ENCODE data around the gene TCF7L1.
"Not testable (repeated sequence)": the region's sequence is repeated elsewhere in the genome, so short reads cannot be mapped to it uniquely, and the experiment has no call there.

The TCF7L1 gene

DNA sequence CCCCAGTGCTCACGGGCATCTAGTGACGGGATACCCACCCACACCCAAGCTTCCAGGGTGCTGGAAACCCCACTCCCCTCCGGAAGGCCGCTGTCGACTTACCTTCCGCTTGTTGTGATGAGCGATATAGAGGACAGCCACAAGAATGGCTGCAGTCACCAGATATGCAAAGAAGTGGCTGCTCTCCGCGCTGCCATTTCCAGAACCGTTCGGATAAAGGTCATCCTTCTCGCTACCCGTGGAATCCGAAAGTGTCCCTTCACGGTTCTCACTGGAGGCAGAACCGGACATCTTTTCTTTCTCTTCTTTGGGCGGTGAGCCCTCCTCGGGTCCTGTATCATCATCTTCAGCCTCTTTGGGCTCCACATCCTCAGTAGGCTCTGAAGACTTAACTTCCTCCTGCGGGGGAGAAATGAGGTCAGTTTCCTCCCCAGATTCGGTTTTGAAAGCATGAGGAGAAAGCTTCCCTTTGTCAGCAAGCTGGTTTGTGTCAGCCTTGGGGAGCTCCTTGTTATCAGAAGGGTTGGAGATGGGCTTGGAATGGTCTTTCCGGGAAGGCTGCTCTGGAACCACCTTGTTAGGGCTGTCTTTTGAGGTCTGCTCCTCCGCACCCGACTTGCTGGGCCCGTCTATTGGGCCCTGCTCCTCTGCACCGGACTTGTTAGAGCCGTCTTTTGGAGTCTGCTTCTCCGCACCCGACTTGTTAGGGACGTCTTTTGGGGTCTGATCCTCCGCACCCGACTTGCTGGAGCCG is 193.4 kb downstream of the TCF7L1 start:
- peak; percentile 42 for ATAC-seq
- peak; percentile 47 for DNase-seq

DNA sequence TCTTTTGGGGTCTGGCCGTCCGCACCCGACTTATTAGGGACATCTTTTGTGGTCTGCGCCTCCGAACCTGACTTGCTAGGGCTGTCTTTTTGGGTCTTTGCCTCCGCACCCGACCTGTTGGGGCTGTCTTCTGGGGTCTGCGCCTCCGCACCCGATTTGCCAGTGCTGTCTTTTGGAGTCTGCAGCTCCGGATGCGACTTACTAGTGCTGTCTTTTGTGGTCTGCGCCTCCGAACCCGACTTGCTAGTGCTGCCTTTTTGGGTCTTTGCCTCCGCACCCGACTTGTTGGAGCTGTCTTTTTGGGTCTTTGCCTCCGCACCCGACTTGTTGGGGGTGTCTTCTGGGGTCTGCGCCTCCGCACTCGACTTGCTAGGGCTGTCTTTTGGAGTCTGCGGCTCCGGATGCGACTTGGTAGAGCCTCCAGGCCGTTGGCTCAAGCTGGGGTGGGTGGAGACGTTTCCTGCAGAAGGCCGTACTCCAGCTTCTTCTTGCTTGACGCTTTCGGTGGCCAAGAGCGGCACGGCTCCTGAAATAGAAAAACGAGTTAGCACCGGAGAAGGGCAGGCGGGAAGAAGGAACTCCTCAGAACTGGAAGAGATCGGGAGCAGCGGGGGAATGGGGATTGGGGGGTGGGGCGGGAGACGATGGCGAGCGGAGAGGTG is 194.1 kb downstream of the TCF7L1 start:
- ATAC-seq (peak; percentile 20), DNase-seq (peak; percentile 66)

DNA sequence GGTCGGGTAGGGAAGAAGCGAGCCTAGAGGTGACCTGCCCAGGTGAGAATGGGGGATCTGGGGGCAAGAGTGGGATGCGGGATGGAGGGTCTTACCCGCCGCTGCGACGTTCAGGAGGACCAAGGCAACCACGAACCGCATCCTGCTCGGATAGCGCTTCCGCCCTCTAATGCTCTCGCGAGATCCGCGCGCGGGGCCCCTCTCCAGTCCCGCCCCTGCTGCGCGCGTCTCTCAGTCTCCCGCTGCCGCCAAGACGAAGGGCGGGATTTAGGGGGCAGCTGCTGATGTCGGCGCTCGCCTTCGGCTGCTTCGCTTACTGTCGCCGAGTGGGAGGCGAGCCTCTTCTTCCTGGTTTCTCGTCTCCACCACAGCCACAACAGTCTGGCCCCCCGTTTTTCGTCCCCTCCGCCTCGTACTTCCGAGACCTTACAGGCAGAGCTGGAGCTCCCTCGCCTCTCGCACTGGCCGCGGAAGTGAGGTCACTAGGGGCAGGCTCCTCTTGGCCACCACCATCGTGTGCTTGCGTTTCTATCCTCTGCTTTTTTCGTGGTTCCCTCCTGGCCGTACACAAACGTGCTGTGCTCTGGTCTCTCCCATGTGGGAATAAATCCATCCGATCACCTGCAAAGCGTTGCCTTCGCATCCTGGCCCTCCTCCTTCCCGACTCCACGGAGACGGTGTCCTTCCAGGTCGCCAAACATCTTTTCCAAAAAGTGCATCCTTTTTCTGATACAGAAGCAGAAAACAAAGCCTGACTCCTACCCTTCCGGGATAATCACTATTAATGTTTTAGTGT is 194.8 kb downstream of the TCF7L1 start, which contains the start of gene TGOLN2:
TSS of gene TGOLN2 (minus strand) at position 168 of the 796 bp plus-strand sequence. CDS start at position 141, 27 bp downstream.
- peak; percentile 92 for ATAC-seq
- peak; percentile 95 for DNase-seq

- DNase-seq, result no peak
- no peak for ATAC-seq
Observed at GRCh38 chr2:85329181-85329651, 196.0 kb downstream of the TCF7L1 start.

GRCh38 chr2:85329701-85330100 is 196.5 kb downstream of the TCF7L1 start:
- not testable (repeated sequence) for ATAC-seq, DNase-seq

GRCh38 chr2:85330839-85331636 is 197.8 kb downstream of the TCF7L1 start:
- DNase-seq, result no peak
- no peak for ATAC-seq

GRCh38 chr2:85333877-85334276 is 200.7 kb downstream of the TCF7L1 start:
- DNase-seq, ATAC-seq: not testable (repeated sequence)

- no peak for ATAC-seq
- DNase-seq, result no peak
Observed at GRCh38 chr2:85334928-85335327, 201.7 kb downstream of the TCF7L1 start.

DNA sequence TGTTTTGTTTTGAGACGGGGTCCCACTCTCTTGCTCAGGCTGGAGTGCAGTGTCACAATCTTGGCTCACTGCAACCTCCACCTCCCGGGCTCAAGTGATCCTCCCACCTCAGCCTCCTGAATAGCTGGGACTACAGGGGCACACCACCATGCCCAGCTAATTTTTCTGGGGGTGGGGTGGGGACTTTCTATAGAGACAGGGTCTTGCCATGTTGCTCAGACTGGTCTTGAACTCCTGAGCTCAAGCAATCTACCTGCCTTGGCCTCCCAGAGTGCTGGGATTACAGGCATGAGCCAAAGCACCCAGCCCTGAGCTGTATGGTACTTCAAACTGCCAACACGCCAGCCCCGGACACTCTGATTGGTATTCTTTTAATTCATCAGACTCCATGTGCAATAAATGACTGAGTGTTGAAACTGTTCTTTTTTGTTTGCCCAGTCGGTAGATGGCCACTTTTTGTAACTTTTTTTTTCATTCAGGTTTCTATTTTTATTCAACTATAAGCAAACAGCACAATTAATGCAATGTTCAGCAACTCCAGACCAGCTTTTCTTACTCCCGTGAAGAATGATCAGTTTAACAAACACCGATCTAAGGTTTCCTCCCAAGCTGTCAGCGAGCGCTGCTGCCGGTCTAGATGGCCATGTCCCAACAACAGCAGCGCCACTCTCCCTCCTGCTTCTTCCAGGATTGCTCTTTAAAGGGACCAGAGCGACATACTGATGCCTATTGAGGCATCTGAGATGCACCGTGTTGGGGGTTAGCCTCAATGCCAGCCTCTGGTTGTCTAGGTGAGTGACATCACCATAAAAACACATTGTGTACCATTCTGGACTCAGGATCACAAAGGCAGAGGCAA is 207.1 kb downstream of the TCF7L1 start:
- DNase-seq (no peak), ATAC-seq (no peak)

DNA sequence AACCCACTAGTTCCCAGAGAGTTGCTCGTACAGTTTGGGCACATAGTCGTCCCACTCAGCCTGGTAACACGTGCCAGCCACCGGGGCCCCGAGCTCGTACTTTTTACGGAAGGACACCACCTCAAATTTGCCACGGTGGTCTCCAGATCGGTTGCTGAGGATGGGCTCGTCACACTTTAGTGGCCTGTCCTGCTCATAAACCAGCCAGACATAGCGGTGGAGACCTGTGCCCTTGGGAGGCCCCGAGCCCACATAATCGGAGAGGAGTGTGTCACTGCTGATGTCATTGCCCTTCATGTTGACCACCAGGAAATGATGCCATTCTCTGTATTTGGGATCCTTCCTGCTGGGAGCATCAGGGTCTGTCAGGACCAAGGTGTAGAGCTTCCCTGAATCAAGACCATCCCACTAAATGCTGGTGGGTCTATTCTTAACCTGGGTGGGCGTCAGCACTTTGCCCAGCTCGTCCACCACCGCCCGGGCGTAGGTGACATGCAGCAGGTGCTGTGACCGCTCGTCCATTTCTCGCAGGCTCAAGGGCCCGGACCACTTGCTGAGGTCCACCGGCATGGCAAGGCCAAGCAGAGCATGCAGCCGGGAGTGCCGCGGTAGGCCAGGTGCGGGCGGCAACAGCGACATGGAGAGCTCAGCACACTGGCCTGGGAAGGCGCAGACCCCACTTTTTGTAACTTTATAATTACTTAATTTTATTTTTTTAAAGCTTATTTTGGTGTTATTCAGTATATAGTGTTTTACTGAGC is 208.3 kb downstream of the TCF7L1 start:
- ATAC-seq, result no peak
- DNase-seq, result no peak

DNA sequence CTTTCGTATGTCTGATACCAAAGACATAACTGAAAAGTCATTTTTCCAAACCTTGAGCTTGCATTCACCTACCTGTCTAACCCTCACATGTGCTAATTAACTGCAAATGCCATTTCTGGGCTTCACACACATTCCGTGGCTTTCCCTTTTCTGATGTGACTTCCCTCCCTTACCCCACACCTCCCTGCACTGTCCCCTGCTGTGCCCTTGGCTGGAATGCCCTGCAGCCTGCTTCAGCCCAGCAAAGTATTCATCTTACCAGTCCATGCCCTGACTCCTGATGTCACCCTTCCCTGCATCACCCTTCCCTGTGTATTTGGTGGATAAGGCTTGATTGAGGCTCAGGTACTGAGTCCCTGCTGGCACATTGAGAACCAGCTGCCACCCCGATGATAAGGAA is 209.0 kb downstream of the TCF7L1 start:
- ATAC-seq, result no peak
- DNase-seq, result no peak

DNA sequence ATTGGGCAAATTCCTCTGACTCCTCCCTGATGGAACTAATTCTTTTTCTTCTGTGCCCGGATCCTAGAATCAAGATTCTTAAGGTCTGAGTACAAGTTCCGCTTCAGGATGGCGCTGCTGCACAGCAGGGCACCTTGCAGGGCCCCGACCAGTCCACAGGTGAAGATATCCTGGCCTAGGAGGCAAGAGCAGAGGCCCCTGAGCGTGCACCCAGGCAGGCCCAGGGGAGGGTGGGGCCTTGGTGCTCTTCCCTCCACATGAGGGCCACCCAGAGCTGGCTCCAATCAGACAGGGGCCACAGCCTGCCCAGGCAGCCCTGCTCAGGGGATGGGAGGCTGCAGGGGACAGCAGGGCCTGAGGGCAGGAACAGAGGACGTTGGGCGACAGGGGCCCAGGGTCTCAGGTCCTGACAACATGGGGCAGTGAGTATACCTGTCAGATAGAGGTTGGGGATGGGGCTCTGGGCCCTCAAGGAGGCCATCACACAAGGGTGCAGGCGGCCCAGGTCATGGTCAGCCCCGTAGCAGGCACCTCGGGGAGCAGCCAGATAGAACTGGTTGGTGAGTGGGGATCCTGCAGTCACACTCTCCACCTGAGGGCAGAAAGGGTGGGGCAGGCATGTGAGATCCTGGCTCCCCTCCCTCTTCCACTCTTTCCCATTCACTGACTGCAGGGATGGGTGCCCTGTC is 210.2 kb downstream of the TCF7L1 start:
- ATAC-seq, result not testable (repeated sequence)

GRCh38 chr2:85344356-85344954 is 211.3 kb downstream of the TCF7L1 start:
- no peak for ATAC-seq

More for the DNA sequence above, 210.2 kb downstream of the TCF7L1 start:
- not testable (repeated sequence) for DNase-seq

GRCh38 chr2:85347599-85347998 is 214.4 kb downstream of the TCF7L1 start:
- ATAC-seq, result no peak
- no peak for DNase-seq

More at GRCh38 chr2:85344356-85344954, 211.3 kb downstream of the TCF7L1 start:
- no peak for DNase-seq

DNA sequence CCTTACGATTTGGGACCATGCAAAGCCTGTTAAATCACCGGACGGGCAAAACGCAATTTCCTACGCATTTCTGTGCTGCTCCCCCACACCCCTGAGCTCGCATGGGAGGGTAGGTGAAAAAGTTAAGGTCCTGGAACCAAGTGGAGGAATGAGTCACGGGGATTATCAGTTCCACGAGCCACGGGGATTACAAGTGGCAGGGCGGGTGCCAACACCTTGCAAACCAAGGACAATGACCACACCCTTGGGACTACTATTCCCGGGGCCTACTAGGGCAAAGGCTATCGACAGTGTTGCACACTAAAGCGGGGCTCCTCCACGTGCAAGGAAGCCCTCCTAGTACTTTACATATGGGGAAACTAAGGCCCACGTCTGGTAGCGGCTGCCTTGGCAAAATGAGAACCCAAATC is 220.7 kb downstream of the TCF7L1 start:
- peak; percentile 20 for DNase-seq
- no peak for ATAC-seq

GRCh38 chr2:85354286-85355072 is 221.3 kb downstream of the TCF7L1 start, which contains the start of the genes ELMOD3 and RETSAT:
Gene ELMOD3, plus strand, starts transcription at chr2:85354769. Its CDS starts 2,430 bp downstream, at chr2:85357199.
Gene RETSAT, minus strand, starts transcription at chr2:85354528. Its CDS starts 21 bp downstream, at chr2:85354507.
- peak; percentile 99 for ATAC-seq
- DNase-seq, result peak; percentile 94

- no peak for ATAC-seq
Observed at GRCh38 chr2:85355073-85355410, 221.8 kb downstream of the TCF7L1 start.

GRCh38 chr2:85355521-85355920 is 222.3 kb downstream of the TCF7L1 start:
- DNase-seq, result no peak
- no peak for ATAC-seq

More at GRCh38 chr2:85355073-85355410, 221.8 kb downstream of the TCF7L1 start:
- no peak for DNase-seq
